Thyroid gland (tissue), 4 donors: Measurements from ENCODE around the gene PHF13.

Experiments
- CTCF ChIP-seq, 6 experiments: fragments of 200-600 bp in 3 of 6; fragments of 450-650 bp in 3 of 6; sonication (generic) in 3 of 6; IDR thresholded peaks; one replicate each; pipeline ENCODE4 v1.5.1; 2016 to 2019; ENCODE audit warnings: antibody characterized with exemption in 6 of 6, mild to moderate bottlenecking in 2 of 6, inconsistent platforms in 1 of 6, moderate library complexity in 1 of 6
- POLR2A ChIP-seq, 2 donors: fragments of 450-650 bp; IDR thresholded peaks; one replicate each; pipeline ENCODE4 v1.6.1; 2017; ENCODE audit warnings: antibody characterized with exemption in 2 of 2, mild to moderate bottlenecking in 2 of 2, moderate library complexity in 1 of 2

- TF ChIP-seq CTCF (IDR thresholded peaks at IDR 0.05) (no peak), POLR2A (IDR thresholded peaks at IDR 0.05) (no peak)
These were observed 27.7 kb upstream of the PHF13 start for GRCh38 chr1:6585841-6586240.
